ENCODE results near the gene ATAD5.
"Not testable (repeated sequence)": the region's sequence is repeated elsewhere in the genome, so short reads cannot be mapped to it uniquely, and the experiment has no call there.

Gene ATAD5, protein sequence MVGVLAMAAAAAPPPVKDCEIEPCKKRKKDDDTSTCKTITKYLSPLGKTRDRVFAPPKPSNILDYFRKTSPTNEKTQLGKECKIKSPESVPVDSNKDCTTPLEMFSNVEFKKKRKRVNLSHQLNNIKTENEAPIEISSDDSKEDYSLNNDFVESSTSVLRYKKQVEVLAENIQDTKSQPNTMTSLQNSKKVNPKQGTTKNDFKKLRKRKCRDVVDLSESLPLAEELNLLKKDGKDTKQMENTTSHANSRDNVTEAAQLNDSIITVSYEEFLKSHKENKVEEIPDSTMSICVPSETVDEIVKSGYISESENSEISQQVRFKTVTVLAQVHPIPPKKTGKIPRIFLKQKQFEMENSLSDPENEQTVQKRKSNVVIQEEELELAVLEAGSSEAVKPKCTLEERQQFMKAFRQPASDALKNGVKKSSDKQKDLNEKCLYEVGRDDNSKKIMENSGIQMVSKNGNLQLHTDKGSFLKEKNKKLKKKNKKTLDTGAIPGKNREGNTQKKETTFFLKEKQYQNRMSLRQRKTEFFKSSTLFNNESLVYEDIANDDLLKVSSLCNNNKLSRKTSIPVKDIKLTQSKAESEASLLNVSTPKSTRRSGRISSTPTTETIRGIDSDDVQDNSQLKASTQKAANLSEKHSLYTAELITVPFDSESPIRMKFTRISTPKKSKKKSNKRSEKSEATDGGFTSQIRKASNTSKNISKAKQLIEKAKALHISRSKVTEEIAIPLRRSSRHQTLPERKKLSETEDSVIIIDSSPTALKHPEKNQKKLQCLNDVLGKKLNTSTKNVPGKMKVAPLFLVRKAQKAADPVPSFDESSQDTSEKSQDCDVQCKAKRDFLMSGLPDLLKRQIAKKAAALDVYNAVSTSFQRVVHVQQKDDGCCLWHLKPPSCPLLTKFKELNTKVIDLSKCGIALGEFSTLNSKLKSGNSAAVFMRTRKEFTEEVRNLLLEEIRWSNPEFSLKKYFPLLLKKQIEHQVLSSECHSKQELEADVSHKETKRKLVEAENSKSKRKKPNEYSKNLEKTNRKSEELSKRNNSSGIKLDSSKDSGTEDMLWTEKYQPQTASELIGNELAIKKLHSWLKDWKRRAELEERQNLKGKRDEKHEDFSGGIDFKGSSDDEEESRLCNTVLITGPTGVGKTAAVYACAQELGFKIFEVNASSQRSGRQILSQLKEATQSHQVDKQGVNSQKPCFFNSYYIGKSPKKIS (N-terminal part only)

DNA sequence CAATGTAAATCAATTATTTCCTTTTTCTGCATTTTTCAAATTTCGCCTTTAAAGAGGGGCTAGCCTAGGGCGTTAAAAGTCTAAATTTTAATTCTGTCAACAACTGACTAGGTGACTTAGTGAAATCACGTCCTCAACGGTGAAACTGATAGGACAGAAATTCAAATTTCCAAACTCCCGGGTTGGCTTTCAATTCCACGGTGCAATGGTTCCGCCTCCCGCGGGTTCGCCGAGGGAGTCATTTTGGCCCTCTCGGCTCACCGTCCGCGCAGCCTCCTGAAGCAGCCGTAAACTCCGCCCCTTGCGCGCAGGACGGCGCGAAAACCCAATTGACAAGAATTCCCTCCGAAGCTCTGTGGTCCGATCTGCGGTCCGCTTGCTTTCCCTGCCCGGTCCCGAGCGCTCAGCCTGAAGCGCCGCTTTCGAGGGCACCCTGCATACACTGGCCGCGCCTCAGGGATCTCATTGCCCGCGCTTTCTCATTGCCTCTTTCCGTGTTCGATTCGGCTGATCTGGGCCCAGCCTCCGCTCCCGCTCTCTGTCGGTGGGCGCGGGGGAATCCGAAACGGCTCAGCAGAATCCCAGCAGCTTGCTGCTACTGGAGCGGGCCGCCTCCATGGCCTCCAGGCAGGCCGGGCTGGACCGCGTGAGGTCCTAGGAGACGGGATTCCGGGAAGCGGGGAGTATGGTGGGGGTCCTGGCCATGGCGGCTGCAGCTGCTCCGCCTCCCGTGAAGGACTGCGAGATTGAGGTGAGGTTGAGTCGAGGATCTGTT, at the start of gene ATAD5:
ATAD5 (plus strand) TSS at position 304 of the 775 bp plus-strand sequence; CDS start at position 686, 382 bp downstream.
- DNase-seq: peak; percentile 31 to 61

DNA sequence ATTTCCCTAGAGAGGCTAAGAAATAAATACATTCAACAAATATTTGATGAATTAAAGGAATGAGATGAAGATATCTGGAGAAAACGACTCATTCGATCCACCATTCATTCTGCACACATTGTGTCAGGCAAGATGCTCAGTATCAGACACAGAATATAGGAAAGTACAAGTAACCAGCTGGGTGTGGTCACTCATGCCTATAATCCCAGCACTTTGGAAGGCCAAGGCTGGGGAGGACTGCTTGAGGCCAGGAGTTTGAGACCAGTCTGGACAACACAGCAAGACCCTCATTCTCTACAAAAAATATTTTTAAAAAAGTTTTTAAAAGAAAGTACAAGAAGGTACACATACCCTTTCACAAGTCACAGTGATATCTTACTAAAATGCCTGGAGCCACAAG, 49.6 kb upstream of the ATAD5 start:
- no peak for DNase-seq

DNA sequence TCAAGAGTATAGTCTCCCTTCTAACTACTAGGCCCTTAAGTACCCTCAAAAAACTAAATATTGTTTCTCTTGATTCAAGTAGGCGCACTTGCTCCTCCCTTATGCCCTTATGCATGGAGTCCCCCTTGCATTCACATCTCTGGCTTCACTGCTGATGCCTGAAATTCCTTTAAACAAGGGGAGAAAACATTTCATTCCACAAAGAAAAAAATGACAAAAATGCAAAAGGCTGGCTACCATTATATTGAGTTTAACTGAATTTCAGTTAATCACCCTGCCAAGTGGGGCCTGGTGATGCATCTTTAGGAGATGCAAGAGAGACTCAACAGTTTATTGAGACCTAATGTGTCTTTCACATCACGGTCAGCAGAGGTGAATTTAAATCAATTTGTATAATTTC, 42.8 kb upstream of the ATAD5 start:
- DNase-seq: no peak

DNA sequence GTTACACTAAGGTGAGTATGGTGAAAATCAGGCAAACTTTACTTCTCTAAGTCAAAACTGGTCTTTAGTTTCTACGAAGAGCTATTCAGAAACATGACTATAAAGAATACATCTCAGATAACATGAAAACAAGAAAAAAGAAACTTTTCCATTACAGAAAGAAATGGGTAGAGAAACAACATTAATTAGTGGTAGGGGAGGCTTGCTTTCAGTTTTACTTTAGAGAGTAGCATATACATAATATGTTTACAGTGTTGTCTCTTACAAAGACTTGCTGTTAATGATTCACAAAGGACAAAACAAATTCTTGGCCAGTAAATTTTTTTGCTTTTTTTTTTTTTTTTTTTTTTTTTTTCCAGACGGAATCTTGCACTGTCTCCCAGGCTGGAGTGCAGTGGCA, 41.5 kb upstream of the ATAD5 start:
- DNase-seq: no peak

DNA sequence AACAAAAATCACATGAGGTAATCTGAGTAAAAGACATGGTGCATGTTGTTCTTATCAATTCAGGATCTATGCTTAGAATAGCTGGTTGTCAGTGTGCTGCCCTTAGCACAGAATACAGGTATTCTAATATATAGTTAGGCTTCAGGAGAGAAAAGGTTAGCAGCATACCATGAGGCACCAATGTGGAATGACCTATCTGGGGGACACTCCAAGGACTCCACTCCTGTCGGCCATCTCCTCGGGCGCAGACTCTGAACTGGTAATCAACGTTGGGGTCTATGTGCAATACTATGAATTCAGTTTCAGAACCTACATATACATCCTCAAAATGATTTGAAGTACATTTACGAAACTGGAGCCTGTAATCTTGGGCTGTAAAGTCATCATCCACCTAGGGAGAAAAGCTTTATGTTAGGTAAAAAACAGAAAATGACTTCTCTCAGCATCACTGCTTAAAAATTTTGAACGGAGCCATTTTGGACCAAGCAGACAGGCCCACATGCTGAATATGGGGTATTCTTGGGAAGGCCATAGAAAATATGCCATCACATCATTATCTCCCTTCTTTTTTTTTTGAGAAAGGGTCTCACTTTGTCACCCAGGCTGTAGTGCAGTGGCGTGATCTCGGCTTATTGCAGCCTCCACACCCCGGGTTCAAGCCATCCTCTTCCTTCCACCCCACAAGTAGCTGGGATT, 38.3 kb upstream of the ATAD5 start:
- no peak for DNase-seq

DNA sequence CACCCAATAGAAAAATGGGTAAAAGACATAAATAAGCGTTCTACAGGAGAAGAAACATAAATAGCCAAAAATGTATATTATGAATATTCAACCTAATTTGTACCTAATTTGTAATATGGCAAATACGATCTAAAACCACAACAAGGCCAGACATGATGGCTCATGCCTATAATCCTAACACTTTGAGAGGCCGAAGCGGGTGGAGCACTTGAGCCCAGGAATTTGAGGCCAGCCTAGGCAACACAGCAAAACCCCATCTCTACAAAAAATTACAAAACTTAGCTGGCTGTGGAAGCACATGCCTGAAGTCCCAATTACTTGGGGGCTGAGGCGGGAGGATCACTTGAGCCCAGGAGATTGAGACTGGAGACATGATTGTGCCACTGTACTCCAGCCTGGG, 37.4 kb upstream of the ATAD5 start:
- DNase-seq: no peak

DNA sequence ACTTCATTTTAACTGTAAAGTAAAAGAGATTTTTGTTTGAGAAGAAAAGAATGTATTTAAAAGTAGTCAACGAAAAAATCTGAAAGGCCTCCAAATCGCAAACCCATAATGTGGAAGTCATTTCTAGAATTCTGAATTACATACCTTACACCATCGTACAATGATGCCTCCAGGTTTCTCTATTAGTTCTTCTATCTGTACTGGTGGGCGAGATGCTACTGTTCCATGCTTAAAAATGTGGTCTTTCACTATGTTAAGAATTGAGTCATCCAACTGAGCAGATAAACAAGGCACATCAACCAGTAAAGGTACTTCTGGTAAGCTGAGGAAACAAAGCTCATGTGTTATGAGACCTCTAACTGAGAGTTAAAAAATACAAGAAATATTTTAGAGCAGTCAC, 35.8 kb upstream of the ATAD5 start:
- no peak for DNase-seq

DNA sequence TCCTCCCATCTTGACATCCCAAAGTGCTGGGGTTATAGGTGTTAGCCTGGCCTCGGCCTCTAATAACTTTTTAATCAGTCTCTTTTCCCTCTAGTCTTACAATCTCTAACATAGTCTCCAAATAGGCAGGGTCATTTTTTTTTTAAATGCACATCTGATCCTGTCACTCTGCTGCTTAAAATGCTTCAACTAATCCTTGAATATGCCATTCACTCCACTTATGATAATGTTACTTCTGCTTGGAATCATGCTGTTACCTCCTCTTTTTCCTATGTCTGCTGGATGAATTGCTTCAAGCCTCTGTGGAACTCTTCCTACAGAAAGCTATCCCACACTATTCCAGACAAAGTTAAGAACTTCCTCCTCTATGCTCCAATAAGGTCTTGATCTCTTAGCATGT, 30.1 kb upstream of the ATAD5 start:
- DNase-seq: no peak

DNA sequence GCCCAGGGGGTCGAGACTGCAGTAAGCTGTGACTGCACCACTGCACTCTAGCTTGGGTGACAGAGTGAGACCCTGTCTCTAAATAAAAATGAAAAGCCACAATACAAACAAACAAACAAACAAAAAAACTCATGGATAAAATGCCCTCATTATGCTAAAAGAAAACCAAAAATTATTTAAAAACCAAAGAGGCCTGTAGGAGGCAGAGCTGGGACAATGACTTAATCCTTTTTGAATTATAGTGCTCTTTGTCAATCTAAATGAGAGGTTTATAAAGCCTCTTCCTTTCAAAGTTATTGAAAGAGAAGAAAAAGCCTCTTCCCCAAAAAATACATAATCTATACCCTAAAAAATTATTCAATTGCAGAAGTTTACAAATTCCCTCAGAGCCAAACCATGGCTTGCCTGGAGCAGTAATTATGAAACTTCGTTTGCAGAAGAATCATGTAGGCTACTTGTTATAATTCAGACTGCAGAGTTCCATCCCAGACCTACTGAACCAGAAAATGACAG, 25.8 kb upstream of the ATAD5 start:
- no peak for DNase-seq

DNA sequence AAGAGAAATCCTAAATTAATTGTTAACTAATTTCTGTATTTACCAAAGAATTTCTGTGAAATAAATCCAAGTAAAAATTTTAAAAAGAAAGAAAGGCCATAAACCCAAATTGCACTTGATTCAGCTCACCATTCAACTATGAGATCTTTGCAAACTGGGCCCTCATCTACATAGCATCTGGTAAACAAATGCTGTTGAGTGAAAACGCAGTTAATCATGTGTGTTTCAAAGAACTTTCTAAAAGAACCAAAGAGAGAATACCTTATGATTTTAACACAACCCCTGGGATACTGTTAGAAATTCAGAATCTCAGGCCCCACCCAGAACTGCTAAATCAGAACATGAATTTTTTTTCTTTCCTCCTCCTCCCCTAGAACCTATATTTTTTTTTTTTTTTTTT, 23.9 kb upstream of the ATAD5 start:
- no peak for DNase-seq

DNA sequence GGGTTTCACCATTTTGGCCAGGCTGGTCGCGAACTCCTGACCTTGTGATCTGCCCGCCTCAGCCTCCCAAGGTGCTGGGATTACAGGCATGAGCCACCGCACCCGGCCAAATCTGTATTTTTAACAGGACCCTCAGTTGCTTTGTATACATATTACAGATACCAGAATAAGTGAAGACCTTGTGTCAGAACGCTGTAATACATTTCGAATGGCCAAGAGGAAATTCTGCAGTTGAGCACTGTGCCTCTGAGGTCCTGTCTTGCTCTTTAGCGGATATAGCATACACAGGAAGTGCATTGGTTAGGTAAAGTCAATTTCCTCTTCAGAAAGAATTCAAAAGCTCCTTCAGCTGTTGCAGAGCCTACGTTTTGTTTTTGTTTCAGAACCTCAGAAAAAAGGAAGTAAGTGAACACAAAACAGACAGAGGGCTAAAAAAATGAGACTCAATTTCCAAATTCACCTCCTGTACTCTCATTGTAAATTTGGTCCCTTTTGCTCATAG, 22.9 kb upstream of the ATAD5 start:
- DNase-seq: peak; percentile 73 to 83

DNA sequence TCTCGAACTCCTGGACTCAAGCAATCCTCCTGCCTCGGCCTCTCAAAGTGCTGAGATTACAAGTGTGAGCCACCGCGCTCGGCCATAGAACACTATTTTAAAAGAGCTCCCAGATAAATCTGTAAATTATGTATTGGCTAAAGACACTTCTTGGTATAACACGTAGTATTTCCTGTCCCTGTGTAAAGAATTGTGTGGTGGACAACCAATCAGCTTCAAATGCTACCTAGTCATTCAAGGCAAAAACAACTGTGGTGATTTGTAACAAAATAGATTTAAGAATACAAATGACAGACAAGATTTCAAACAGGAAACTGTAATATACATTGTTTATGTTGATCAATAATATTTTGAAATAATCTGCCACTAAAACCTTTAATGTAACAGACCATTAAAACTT, 21.9 kb upstream of the ATAD5 start:
- DNase-seq: no peak

DNA sequence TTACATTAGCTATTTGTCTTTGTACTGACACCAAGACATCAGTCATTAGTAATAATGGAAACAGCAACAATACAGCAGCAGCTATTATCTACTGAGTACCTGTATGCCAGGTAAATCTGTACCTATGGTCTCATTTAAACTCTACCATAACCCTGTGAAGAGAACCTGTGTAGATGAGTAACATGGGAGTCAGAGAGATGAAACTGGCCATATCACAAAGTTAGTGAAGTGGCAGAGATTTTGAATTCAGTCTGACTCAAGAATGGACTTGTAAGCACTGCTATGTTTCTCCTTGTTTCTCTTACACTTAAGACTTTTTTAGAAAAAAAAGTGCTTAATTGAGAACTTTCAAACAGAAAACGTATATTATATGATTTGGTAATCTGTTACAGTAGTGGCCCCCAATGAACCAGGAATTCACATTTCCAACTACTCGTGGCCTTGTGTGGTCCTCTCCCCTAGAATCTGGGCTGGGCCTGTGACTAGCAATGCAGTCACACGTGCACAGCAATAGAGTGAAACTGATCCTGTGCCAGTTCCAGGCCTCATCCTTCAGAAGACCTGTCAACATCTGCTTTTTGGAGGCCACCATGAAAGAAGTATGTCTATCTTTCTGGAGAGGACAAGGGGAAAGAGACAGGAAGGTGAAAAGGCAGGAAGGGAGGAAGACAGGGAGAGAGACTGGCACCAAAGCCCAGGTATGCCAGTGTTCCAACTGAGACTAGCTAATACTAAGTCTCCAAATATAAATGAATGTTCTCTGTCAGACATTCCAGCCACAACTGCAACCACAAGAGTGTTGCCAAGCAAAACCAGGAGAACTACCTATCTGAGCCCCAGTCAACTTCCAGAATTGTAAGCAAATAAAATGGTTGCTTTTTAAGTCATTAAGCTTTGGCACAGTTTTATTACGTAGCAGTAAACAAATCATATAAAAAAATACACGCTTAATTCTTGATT, 19.3 kb upstream of the ATAD5 start:
- no peak for DNase-seq

DNA sequence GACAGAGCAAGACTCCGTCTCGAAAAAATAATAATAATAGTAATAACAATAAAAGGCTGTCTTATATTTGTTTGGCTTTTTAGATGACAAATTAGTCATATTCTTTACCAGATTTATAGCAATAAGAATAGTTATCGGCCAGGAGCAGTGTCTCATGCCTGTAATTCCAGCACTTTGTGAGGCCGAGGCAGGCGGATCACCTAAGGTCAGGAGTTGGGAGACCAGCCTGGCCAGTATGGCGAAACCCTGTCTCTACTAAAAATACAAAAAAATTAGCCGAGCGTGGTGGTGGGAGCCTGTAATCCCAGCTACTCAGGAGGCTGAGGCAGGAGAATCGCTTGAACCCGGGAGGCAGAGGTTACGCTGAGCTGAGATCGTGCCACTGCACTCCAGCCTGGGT, 17.5 kb upstream of the ATAD5 start:
- DNase-seq: not testable (repeated sequence)

DNA sequence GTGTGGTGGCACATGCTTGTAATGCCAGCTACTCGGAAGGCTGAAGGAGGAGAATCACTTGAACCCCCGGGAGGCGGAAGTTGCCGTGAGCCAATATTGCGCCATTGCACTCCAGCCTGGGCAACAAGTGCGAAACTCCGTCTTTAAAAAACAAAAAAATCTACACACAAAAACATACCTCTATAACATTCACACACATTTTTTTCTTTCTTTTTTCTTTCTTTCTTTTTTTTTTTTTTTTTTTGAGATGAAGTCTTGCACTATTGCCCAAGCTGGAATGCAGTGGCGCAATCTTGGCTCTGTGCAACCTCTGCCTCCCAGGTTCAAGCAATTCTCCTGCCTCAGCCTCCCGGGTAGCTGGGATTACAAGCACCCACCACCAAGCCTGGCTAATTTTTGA, 16.9 kb upstream of the ATAD5 start:
- not testable (repeated sequence) for DNase-seq

DNA sequence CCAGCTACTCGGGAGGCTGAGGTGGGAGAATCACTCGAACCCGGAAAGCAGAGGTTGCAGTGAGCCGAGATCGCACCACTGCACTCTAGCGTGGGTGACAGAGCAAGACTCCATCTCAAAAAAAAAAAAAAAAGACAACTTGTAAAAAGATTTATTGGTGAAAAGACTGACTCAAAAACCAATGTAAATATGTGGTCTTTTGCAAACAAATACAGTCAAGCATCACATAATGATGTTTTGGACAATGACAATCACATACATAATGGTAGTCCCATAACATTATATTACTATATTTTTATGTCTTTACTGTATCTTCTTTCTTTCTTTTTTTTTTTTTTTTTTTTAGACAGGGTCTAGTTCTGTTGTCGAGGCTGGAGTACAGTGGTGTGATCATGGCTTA, 15.6 kb upstream of the ATAD5 start:
- no peak for DNase-seq

DNA sequence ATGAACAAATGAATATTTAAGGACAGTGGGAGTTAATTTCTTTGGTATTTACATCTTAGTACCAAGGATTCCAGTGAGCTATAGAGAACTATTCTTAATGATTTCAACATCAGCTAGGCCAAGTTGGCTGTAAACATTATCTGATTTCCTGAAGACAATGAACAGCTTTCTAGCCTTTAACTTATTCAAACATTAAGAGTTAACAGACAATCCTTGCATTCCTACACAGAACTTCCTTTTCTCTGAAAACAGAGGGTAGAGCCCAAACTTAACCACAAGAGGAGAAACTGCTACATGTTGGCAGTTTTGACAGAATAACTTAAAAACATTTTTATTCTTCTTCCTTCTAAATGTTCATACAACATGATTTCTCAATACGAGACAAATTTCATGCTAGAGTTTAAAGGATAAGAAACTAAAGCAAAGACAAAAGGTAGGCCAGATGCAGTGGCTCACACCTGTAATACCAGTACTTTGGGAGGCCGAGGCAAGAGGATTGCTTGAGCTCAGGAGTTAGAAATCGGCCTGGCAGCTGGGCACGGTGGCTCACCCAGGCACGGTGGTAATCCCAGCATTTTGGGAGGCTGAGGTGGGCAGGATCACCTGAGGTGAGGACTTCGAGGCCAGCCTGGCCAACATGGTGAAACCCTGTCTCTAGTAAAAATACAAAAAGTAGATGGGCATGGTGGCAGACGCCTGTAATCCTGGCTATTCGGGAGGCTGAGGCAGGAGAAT, 11.6 kb upstream of the ATAD5 start:
- DNase-seq: no peak

DNA sequence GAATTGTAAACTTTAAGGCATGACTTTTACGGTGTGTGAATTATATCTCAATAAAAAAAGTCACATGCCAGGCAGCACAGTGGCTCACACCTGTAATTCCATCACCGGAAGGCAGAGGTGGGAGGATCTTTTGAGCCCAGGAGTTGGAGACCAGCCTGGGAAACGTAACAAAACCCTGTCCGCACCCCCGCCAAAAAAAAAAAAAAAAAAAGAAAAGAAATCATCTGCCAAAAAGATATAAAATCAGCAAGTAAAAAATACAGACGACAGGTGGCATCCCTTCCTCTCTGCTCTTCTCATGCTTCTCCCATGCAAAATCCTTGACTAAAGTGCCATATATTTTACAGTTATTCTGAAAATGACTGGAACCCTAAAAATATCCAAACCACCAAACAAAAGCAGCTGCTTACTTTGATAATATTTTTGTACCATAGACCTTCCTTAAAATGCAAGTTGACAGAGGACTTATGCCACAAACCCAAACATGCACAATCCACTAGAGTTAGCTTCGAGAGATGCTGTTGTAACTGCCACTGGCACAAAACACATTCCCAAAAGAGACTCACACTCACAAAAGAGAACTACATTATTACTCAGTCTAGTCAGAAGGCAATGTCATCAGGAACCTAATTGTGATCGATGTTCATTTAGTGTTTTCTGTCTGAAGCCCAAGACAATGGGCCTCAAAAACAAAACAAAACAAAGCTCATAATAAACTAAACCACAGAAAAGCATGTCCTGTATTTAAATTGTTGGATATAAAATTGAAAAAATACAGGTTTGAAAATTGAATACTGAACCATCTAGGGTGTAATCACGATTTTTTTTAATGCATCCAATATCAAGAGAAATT, 9.7 kb upstream of the ATAD5 start:
- no peak for DNase-seq

DNA sequence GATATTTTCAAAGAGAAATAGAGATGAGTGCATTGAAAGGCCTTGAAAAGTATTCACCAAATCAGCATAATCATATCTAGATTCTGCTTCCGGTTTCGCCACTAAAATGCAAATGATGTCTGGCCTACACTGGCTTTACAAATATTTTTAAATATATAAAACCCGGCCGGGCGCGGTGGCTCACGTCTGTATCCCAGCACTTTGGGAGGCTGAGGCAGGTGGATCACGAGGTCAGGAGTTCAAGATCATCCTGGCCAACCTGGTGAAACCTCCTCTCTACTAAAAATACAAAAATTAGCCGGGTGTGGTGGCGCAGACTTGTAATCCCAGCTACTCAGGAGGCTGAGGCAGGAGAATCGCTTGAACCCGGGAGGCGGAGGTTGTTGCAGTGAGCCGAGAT, 8.8 kb upstream of the ATAD5 start:
- DNase-seq: not testable (repeated sequence)
